HG02938 (cell line): ENCODE data around the gene DLGAP3.

Source experiments
- ATAC-seq: cut with Tn5 transposase; IDR thresholded peaks from one replicate; pipeline ENCODE4 v1.9.1; 2021; ENCODE audit warnings: mild to moderate bottlenecking, moderate library complexity; ENCODE audit not compliant: unreplicated experiment

DLGAP3 gene

GRCh38 chr1:34904236-34905097 lies 25.0 kb downstream of the DLGAP3 start:
- no peak for ATAC-seq

GRCh38 chr1:34901919-34902318 lies 27.5 kb downstream of the DLGAP3 start:
- ATAC-seq: no peak

DNA sequence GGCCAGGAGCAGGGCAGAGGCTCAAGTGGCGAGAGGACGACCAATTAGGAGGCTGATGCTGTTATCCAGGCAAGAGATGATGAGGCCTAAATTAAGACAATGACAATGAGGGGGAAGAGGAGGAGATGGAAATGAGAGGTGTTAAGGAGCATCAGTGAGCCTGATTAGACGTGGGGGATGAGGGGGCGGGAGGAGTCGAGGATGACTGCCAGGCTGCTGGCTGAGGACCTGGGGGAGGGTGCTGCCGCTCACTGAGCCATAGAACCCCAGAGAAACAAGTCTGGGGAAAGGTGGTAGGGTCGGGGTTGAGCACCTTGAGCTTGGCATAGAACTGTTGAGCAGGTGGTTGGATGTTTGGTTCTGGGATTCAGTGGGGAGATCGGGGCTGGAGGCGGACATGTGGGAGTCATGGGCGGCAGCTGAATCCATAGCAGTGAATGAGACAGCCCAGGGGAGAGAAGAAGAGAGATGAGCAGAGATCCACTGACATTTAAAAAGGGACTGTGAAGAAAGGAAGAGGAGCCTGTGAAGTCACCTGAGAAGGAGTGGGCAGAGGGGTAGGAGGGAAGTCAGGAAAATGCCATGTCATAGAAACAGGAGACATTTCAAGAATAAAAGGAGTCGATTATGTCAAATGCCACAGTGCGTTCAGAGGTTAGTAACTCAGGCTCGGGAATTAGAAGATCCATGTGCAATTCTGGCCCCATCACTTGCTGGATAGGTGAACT lies 28.5 kb downstream of the DLGAP3 start:
- ATAC-seq: no peak

GRCh38 chr1:34899906-34900305 lies 29.5 kb downstream of the DLGAP3 start:
- no peak for ATAC-seq

- no peak for ATAC-seq
These were observed 30.0 kb downstream of the DLGAP3 start for GRCh38 chr1:34899471-34899870.

DNA sequence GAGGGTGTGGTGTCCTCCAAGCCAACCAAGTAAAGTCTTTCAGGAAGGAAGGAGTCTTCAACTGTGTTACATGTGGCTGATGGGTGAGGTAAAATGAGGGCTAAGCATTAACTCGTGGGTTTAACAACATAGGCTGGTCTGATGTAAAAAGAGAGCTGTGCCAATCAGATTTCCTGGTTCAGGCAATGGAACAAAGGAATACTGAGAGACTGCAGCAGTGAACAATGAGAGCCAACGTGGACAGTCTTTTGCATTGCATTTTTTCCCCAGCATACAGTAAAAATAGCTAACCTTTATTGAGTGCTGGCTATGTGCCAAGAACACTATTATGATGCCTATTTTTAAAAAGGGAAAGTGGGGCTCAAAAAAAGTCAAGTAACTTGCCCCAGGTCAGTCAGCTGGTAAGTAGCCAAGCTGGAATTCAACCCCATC lies 31.1 kb downstream of the DLGAP3 start:
- no peak for ATAC-seq

GRCh38 chr1:34896612-34897011 lies 32.8 kb downstream of the DLGAP3 start:
- ATAC-seq: no peak

GRCh38 chr1:34889705-34890104 lies 39.7 kb downstream of the DLGAP3 start:
- ATAC-seq: no peak

- no peak for ATAC-seq
These were observed 41.9 kb downstream of the DLGAP3 start for GRCh38 chr1:34887593-34887992.

- no peak for ATAC-seq
These were observed 43.8 kb downstream of the DLGAP3 start for GRCh38 chr1:34885405-34886247.

GRCh38 chr1:34884961-34885360 lies 44.5 kb downstream of the DLGAP3 start:
- no peak for ATAC-seq

- ATAC-seq: no peak
These were observed 44.9 kb downstream of the DLGAP3 start for GRCh38 chr1:34884536-34884935.

DNA sequence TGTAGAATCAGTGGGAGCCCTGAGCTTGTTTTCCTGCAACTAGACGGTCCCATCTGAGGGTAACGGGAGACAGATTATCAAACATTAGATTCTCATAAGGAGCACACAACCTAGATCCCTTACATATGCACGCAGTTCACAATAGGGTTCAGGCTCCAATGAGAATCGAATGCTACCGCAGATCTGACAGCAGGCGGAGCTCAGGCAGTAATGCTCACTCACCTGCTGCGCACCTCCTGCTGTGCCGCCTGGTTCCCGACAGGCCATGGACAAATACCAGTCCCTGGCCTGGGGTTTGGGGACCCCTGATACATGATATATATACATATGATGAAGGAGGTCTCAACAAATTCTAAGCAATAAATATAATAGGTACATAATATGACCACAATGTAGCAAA lies 50.2 kb downstream of the DLGAP3 start:
- ATAC-seq: no peak

DNA sequence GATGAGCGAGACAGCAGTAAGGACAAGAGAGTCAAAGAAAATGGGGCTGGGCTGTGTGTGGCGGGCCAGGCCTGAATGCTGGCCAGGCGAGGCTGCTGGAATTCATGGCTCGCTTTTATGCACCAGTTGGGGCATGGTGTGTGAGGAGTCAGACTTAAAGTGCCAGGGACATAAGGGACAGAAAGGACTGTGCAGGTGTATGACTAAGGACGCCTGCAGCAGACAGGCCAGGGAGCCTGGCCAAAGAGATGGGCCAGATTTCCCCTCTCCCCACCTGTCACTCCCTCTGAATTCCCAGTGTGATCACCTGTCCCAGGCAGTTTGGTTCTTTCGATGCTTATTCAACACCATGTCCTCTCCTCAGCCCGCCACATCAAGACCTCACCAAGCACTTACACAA lies 53.0 kb downstream of the DLGAP3 start:
- ATAC-seq: no peak

GRCh38 chr1:34874296-34874952 lies 55.0 kb downstream of the DLGAP3 start:
- ATAC-seq: no peak

DNA sequence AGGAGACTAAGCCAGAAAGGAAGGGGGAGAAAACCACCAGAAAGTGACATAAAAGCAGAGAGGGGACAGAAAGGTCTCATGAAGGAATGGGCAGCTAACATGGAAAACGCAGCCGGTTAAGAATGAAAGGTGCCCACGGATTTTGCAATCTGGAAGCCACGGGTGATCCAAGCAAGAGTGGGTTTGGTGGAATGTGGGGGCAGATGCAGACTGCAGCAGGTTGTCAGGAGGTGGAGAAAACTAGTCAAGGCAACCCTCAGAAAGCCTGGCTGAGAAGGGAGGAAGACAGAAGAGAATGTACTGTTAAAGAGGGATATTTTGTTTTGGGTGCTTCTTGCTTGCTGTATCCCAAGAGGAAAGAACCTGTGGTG lies 57.3 kb downstream of the DLGAP3 start:
- ATAC-seq: no peak

DNA sequence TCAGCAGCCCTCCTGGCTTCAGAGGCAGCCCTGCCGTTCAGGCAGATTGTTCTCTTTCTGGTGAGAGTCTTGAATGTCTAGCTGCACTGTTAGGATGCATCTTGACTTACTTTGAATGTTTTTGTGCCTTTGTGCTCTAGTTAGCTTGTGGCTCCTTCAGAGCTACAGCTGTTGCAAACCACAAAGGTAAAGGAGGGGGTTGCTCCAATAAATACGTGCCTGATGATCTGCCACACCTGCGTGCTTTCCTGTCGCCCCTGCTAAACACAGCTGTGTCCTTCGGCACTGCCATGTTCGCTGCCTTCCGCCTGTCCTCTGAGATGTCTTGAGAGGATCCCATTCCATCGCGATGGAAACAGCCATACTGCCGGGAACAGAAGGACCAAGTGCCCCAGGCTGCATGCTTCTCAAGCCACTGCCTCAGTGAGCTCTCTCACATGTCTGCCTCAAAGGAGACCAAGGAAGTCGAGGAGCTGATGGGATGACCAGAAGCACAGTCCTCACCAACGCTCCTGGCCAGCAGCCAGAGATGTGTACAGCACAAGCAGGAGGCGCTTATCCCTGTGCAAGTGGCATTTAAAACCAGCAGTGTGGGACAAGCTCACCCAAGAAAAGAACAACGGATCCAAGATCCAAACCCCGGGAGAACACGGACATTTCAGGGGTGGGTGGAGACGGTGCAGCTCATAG lies 57.9 kb downstream of the DLGAP3 start:
- ATAC-seq: no peak

DNA sequence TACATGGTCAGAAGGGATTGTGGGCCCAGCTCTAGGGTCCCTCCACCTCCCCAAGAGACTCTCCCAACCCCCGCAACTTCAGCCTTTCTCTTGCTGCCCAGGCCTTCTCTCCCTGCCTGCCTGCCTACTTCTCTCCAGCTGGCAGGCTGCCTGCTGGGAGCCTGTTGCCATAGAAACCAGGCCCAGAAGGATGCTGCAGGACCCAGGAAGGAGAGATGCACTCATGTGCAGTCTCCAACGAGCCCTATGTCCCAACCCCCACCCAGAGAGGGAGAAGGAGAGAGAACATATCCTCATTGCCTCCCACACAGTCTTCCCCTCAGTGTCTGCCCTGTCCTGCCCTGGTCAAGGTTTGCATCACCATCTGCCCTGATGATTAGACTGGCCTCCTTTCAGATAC lies 59.1 kb downstream of the DLGAP3 start:
- no peak for ATAC-seq

DNA sequence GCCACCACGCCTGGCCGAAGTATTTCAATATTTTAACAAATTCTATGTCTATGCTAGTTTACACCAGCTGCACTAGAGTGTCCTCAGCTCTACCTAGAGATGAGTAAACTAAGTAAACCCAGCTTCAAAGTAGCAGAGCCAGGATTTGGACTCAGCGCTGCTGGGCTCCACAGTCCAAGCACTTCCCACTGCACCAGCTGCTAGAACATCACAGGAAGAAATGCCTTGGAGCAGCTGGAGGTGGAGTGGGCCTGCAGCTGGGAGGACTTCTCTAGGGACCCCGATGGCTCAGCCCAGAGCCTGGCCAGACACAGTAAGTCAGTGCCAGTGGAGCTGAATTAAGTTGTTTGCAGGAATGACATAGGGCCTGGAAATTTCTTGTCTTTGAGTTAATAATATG lies 59.7 kb downstream of the DLGAP3 start:
- no peak for ATAC-seq
